ENCODE results near the gene PDZD8. TPM values are rescaled to one million over a fixed set of nuclear protein-coding genes. Genes with fewer than 3 reads are reported as not detected.

The PDZD8 gene
- total RNA-seq, 1 donor from 2014 or later: 20.1 TPM

- H3K4me2 ChIP-seq: no peak overlapping the region
- H3K36me3 ChIP-seq: no peaks in the 10 kb centered on the region
- no peak overlapping the region for H3K4me3 Mint-ChIP-seq
- no peak overlapping the region for H2AFZ ChIP-seq (replicated peaks)
- H3K79me2 ChIP-seq (ENCODE audit: low read depth): no peaks in the 10 kb centered on the region
- H3K27ac Mint-ChIP-seq: no peak overlapping the region
- H3K9me3 Mint-ChIP-seq: no peaks in the 10 kb centered on the region
- no peaks in the 10 kb centered on the region for H4K20me1 ChIP-seq (ENCODE audit: low read depth)
- no peak for DNase-seq (ENCODE audit: low spot score)
- no peaks in the 10 kb centered on the region for H3K4me1 ChIP-seq
- H3K9ac ChIP-seq: no peak overlapping the region
- no peaks in the 10 kb centered on the region for H3K9me3 ChIP-seq (ENCODE audit: low read depth)
- no peaks in the 10 kb centered on the region for H3K36me3 Mint-ChIP-seq
- H3K27me3 ChIP-seq: no peaks in the 10 kb centered on the region
- peaks cover 4% of the 10 kb centered on the region for H3K4me1 Mint-ChIP-seq
- no peaks in the 10 kb centered on the region for H3F3A ChIP-seq (ENCODE audit: low read depth)
- no peak overlapping the region for H3K4me3 ChIP-seq
- no peak overlapping the region for H3K27ac ChIP-seq
- H3K27me3 Mint-ChIP-seq (ENCODE audit: insufficient read depth, low read depth): no peaks in the 10 kb centered on the region
- TF ChIP-seq CTCF (IDR thresholded peaks at IDR 0.05): no peak
- no peak for TF ChIP-seq EZH2 (IDR thresholded peaks at IDR 0.05)
- TF ChIP-seq EZH2phosphoT487 (IDR thresholded peaks at IDR 0.05): no peak
These were observed 25.1 kb upstream of the PDZD8 start for GRCh38 chr10:117400329-117400728.

- Histone ChIP-seq H4K20me1 (ENCODE audit: low read depth) (no peaks in the 10 kb centered on the region), H3K4me2 (no peak overlapping the region), H3K4me1 (no peaks in the 10 kb centered on the region), H3K9me3 (ENCODE audit: low read depth) (no peaks in the 10 kb centered on the region), H3K79me2 (ENCODE audit: low read depth) (no peaks in the 10 kb centered on the region), H3F3A (ENCODE audit: low read depth) (no peaks in the 10 kb centered on the region), H3K27ac (no peak overlapping the region), H3K4me3 (no peak overlapping the region), H2AFZ (replicated peaks) (no peak overlapping the region), H3K36me3 (no peaks in the 10 kb centered on the region), H3K27me3 (no peaks in the 10 kb centered on the region), H3K9ac (no peak overlapping the region)
- H3K4me3 Mint-ChIP-seq: no peak overlapping the region
- H3K4me1 Mint-ChIP-seq: peaks cover 4% of the 10 kb centered on the region
- TF ChIP-seq EZH2phosphoT487 (IDR thresholded peaks at IDR 0.05) (no peak), CTCF (IDR thresholded peaks at IDR 0.05) (no peak), EZH2 (IDR thresholded peaks at IDR 0.05) (no peak)
- H3K36me3 Mint-ChIP-seq: no peaks in the 10 kb centered on the region
- no peak for DNase-seq (ENCODE audit: low spot score)
- no peak overlapping the region for H3K27ac Mint-ChIP-seq
- no peaks in the 10 kb centered on the region for H3K27me3 Mint-ChIP-seq (ENCODE audit: insufficient read depth, low read depth)
- H3K9me3 Mint-ChIP-seq: no peaks in the 10 kb centered on the region
These were observed 24.3 kb upstream of the PDZD8 start for GRCh38 chr10:117399341-117400196.

GRCh38 chr10:117398029-117398428 is 22.8 kb upstream of the PDZD8 start:
- H2AFZ ChIP-seq (replicated peaks): no peak overlapping the region
- H3K4me3 ChIP-seq: no peak overlapping the region
- peaks cover 5% of the 10 kb centered on the region for H3K4me1 Mint-ChIP-seq
- TF ChIP-seq EZH2phosphoT487 (IDR thresholded peaks at IDR 0.05): no peak
- no peak for TF ChIP-seq EZH2 (IDR thresholded peaks at IDR 0.05)
- TF ChIP-seq CTCF (IDR thresholded peaks at IDR 0.05): no peak
- H3K36me3 ChIP-seq: no peaks in the 10 kb centered on the region
- no peaks in the 10 kb centered on the region for H3K27me3 Mint-ChIP-seq (ENCODE audit: insufficient read depth, low read depth)
- DNase-seq (ENCODE audit: low spot score): no peak
- no peaks in the 10 kb centered on the region for H4K20me1 ChIP-seq (ENCODE audit: low read depth)
- H3K4me1 ChIP-seq: no peaks in the 10 kb centered on the region
- no peaks in the 10 kb centered on the region for H3K27me3 ChIP-seq
- H3K27ac Mint-ChIP-seq: no peak overlapping the region
- H3K4me2 ChIP-seq: no peak overlapping the region
- no peak overlapping the region for H3K27ac ChIP-seq
- no peak overlapping the region for H3K9ac ChIP-seq
- no peaks in the 10 kb centered on the region for H3K79me2 ChIP-seq (ENCODE audit: low read depth)
- H3K9me3 ChIP-seq (ENCODE audit: low read depth): no peaks in the 10 kb centered on the region
- no peaks in the 10 kb centered on the region for H3F3A ChIP-seq (ENCODE audit: low read depth)
- no peaks in the 10 kb centered on the region for H3K9me3 Mint-ChIP-seq
- H3K36me3 Mint-ChIP-seq: no peaks in the 10 kb centered on the region
- no peak overlapping the region for H3K4me3 Mint-ChIP-seq
